ENCODE measurements around the gene RPUSD4. TPM values are rescaled to one million over a fixed set of nuclear protein-coding genes. Genes with fewer than 3 reads are reported as not detected.

The RPUSD4 gene
- total RNA-seq, 1 experiment from 2014 or later = 42.9 TPM

GRCh38 chr11:126157326-126158030 lies 54.0 kb downstream of the RPUSD4 start:
- Mint-ChIP-seq H3K27me3 (ENCODE audit: low read depth) (peaks cover 2% of the 10 kb centered on the region; the same call in 1 of the 2 replicates), H3K4me1 (peaks cover 24 to 28% of the 10 kb centered on the region in 2 experiments), H3K4me3 (no peak overlapping the region)

More at GRCh38 chr11:126157326-126158030, 54.0 kb downstream of the RPUSD4 start:
- no peak for DNase-seq
- no peak overlapping the region for H3K23ac ChIP-seq (ENCODE audit: insufficient read length, low read depth, low read length)
- H3K79me1 ChIP-seq (ENCODE audit: insufficient read depth, low read depth, low read length, poor library complexity, severe bottlenecking) = no peaks in the 10 kb centered on the region
- Mint-ChIP-seq H3K27ac (no peak overlapping the region), H3K9me3 (peaks cover 2 to 4% of the 10 kb centered on the region in 2 experiments; a peak in 4 of 5 replicates), H3K36me3 (ENCODE audit: insufficient read depth in 1 of 3, low read depth in 3 of 3) (peaks cover 0 to 2% (median 0%) of the 10 kb centered on the region in 3 experiments; a peak in 1 of 7 replicates)
- no peak overlapping the region for H3K4me2 ChIP-seq (ENCODE audit: insufficient read depth, insufficient read length, low read length)
- no peak overlapping the region for H3K27ac ChIP-seq (ENCODE audit: insufficient read length, low read depth, low read length)
- no peaks in the 10 kb centered on the region for H3K27me3 ChIP-seq (ENCODE audit: insufficient read depth, low read length)
- no peaks in the 10 kb centered on the region for H3K79me2 ChIP-seq (ENCODE audit: insufficient read depth, low read length)
- no peak overlapping the region for H2AFZ ChIP-seq (ENCODE audit: low read length)
- no peak overlapping the region for H3K18ac ChIP-seq (ENCODE audit: insufficient read length, low read depth, low read length)
- peaks cover 4% of the 10 kb centered on the region; the same call in 1 of the 2 replicates for H3K4me1 ChIP-seq (ENCODE audit: insufficient read depth, low read length)
- no peak overlapping the region for H2BK20ac ChIP-seq (ENCODE audit: low read depth, low read length, poor library complexity, severe bottlenecking)
- no peak overlapping the region for H3K14ac ChIP-seq (ENCODE audit: insufficient read depth, low read length)
- H3K9ac ChIP-seq (ENCODE audit: extremely low read depth, insufficient read length, low read length) = no peak overlapping the region
- H3K56ac ChIP-seq (ENCODE audit: insufficient read length, low read depth, low read length) = no peak overlapping the region
- H2BK12ac ChIP-seq (ENCODE audit: insufficient read length, low read depth, low read length) = no peak overlapping the region
- H3K4ac ChIP-seq (ENCODE audit: low read depth, low read length) = no peak overlapping the region
- H2AK5ac ChIP-seq (ENCODE audit: insufficient read length, low read length) = no peak overlapping the region
- no peak overlapping the region for H4K91ac ChIP-seq (ENCODE audit: insufficient read length, low read depth, low read length)
- H3T11ph ChIP-seq (ENCODE audit: low read length) = no peak overlapping the region
- TF ChIP-seq, protein P1, sequence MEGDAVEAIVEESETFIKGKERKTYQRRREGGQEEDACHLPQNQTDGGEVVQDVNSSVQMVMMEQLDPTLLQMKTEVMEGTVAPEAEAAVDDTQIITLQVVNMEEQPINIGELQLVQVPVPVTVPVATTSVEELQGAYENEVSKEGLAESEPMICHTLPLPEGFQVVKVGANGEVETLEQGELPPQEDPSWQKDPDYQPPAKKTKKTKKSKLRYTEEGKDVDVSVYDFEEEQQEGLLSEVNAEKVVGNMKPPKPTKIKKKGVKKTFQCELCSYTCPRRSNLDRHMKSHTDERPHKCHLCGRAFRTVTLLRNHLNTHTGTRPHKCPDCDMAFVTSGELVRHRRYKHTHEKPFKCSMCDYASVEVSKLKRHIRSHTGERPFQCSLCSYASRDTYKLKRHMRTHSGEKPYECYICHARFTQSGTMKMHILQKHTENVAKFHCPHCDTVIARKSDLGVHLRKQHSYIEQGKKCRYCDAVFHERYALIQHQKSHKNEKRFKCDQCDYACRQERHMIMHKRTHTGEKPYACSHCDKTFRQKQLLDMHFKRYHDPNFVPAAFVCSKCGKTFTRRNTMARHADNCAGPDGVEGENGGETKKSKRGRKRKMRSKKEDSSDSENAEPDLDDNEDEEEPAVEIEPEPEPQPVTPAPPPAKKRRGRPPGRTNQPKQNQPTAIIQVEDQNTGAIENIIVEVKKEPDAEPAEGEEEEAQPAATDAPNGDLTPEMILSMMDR (conservative IDR thresholded peaks at IDR 0.05) = no peak
- no peak overlapping the region for H2BK15ac ChIP-seq (ENCODE audit: low read depth, low read length)
- no peaks in the 10 kb centered on the region for H3K9me3 ChIP-seq (ENCODE audit: control insufficient read depth, low read depth, low read length)
- H4K8ac ChIP-seq (replicated peaks; ENCODE audit: insufficient read length, low read depth, low read length) = no peak overlapping the region
- no peaks in the 10 kb centered on the region for H4K20me1 ChIP-seq (ENCODE audit: control insufficient read depth, insufficient read depth, insufficient read length)
- no CpG with 5 or more reads among the region's 7 CpGs for WGBS (ENCODE audit: extremely low coverage, insufficient read length, low lambda C conversion rate)
- no peak overlapping the region for H2BK120ac ChIP-seq (ENCODE audit: low read depth, low read length, poor library complexity, severe bottlenecking)
- no peak overlapping the region for H2BK5ac ChIP-seq (ENCODE audit: insufficient read length, low read length)
- no peaks in the 10 kb centered on the region for H3K23me2 ChIP-seq (ENCODE audit: insufficient read length, low read depth, low read length, poor library complexity, severe bottlenecking)
- no peak overlapping the region for H4K5ac ChIP-seq (ENCODE audit: insufficient read length, low read depth, low read length)
